HepG2 (cell line): ENCODE data around the gene BUB1B. TPM values are rescaled to one million over a fixed set of nuclear protein-coding genes. Genes with fewer than 3 reads are reported as not detected.
A peak's percentile ranks its signal among the peaks of the same experiment; 100 is the strongest.

Source experiments
- ATAC-seq: fragments of 200-7000 bp; cut with Tn5 transposase; 3 replicates; pipeline ENCODE4 v1.9.1; 2020; ENCODE audit warnings: mild to moderate bottlenecking, moderate library complexity
- BruUV-seq: library from RNA; stranded (reverse); fragments of 400-500 nt; replicated peaks from 2 replicates; lab custom pipeline; 2021; lab: Mats Ljungman, UMichigan
- CTCF ChIA-PET: fragments of 300-600 bp; formaldehyde crosslinking; extraction: SDS; loops from one replicate; lab custom pipeline; 2021; ENCODE audit warnings: low total read pairs, inconsistent platforms, low intra/inter-chr PET ratio; lab: Yijun Ruan, JAX
- POLR2A ChIA-PET: fragments of 350-600 bp; sonication (Branson Sonifier 250); formaldehyde crosslinking; loops from one replicate; lab custom pipeline; 2020; ENCODE audit warnings: antibody characterized with exemption, inconsistent platforms; lab: Yijun Ruan, JAX
- DNase-seq: peaks from one replicate; pipeline ENCODE4 v3.0.0-alpha.2; 2015; ENCODE audit warnings: low spot score
- FAIRE-seq: peaks from 3 replicates; lab custom pipeline; 2011; peaks lifted over from hg19 to GRCh38; lab: Jason Lieb, UNC
- H2AFZ ChIP-seq: one replicate; pipeline ENCODE4 v1.6.1; 2011; ENCODE audit warnings: low read length, inconsistent platforms
- H3K27ac ChIP-seq: fragments of 300-600 bp; 3 replicates; pipeline ENCODE4 v1.8.0; 2011; ENCODE audit warnings: mixed run types, mild to moderate bottlenecking, mixed read lengths, low read length, inconsistent platforms; ENCODE audit not compliant: insufficient read depth; ENCODE audit errors: extremely low read length
- H3K27me3 ChIP-seq, 2 experiments: fragments of 200-600 bp in 1 of 2; 2 replicates in 1 of 2; 3 replicates in 1 of 2; pipeline versions ENCODE4 v1.6.0 to v1.8.0; 2011; ENCODE audit warnings: low read length in 2 of 2, mild to moderate bottlenecking in 2 of 2, moderate library complexity in 2 of 2, inconsistent platforms in 1 of 2; ENCODE audit not compliant: insufficient read depth in 2 of 2, control insufficient read depth in 1 of 2
- H3K36me3 ChIP-seq, 2 experiments: fragments of 200-600 bp in 1 of 2; replicated peaks in 1 of 2; 2 replicates in 1 of 2; 3 replicates in 1 of 2; pipeline versions ENCODE4 v1.5.1 to v1.8.0; 2011; ENCODE audit warnings: low read length in 2 of 2, inconsistent platforms in 1 of 2; ENCODE audit not compliant: insufficient read depth in 2 of 2, control insufficient read depth in 1 of 2
- H3K4me1 ChIP-seq: 2 replicates; pipeline ENCODE4 v1.5.1; 2012; ENCODE audit warnings: low read length, inconsistent platforms; ENCODE audit not compliant: insufficient read depth
- H3K4me2 ChIP-seq: 2 replicates; pipeline ENCODE4 v1.6.0; 2011; ENCODE audit warnings: low read depth, low read length, inconsistent platforms
- H3K4me3 ChIP-seq, 3 experiments: fragments of 200-600 bp in 1 of 3; sonication (generic), shearing (Covaris generic) in 1 of 3; replicated peaks in 1 of 3; 2 replicates each; pipeline ENCODE4 v1.5.1; 2011 to 2016; ENCODE audit warnings: low read length in 3 of 3, inconsistent platforms in 2 of 3, low read depth in 2 of 3, mild to moderate bottlenecking in 2 of 3, control low read depth in 1 of 3, mixed read lengths in 1 of 3; ENCODE audit not compliant: insufficient read depth in 1 of 3
- H3K79me2 ChIP-seq: one replicate; pipeline ENCODE4 v1.6.1; 2011; ENCODE audit warnings: low read length, inconsistent platforms; ENCODE audit not compliant: insufficient read depth
- H3K9ac ChIP-seq: 2 replicates; pipeline ENCODE4 v1.6.0; 2011; ENCODE audit warnings: mild to moderate bottlenecking, low read depth, low read length, inconsistent platforms; ENCODE audit not compliant: insufficient read depth
- H3K9me3 ChIP-seq: 2 replicates; pipeline ENCODE4 v1.5.1; 2012; ENCODE audit warnings: mild to moderate bottlenecking, low read length
- H4K20me1 ChIP-seq: 2 replicates; pipeline ENCODE4 v1.6.0; 2011; ENCODE audit warnings: inconsistent platforms, mild to moderate bottlenecking, low read length, moderate library complexity; ENCODE audit not compliant: insufficient read depth
- AFF4 ChIP-seq: sonication (generic); formaldehyde crosslinking; IDR thresholded peaks from 2 replicates; pipeline ENCODE4 v1.4.0; 2020; ENCODE audit warnings: missing genetic modification reagents
- CCAR2 ChIP-seq: fragments of 200-400 bp; formaldehyde crosslinking; optimal IDR thresholded peaks from 2 replicates; pipeline ENCODE3; 2018; ENCODE audit warnings: low read depth, mild to moderate bottlenecking, low read length, moderate library complexity
- DZIP1 ChIP-seq: sonication (generic); formaldehyde crosslinking; IDR thresholded peaks from 2 replicates; pipeline ENCODE4 v1.5.0; 2020; ENCODE audit warnings: mild to moderate bottlenecking, missing genetic modification reagents
- GABPB1 ChIP-seq: IDR thresholded peaks from 2 replicates; pipeline ENCODE4 v1.6.1; 2016; ENCODE audit warnings: mild to moderate bottlenecking, missing genetic modification reagents, moderate library complexity, missing compliant biosample characterization
- HNRNPLL ChIP-seq: fragments of 200-400 bp; formaldehyde crosslinking; IDR thresholded peaks from 2 replicates; pipeline ENCODE4 v1.6.1; 2017; ENCODE audit warnings: mild to moderate bottlenecking, low read depth, low read length; ENCODE audit not compliant: poor library complexity, severe bottlenecking
- MATR3 ChIP-seq: sonication (generic); formaldehyde crosslinking; IDR thresholded peaks from 2 replicates; pipeline ENCODE4 v1.4.0; 2020; ENCODE audit warnings: missing genetic modification reagents
- NFYB ChIP-seq: sonication (generic); formaldehyde crosslinking; IDR thresholded peaks from 2 replicates; pipeline ENCODE4 v1.4.0; 2020; ENCODE audit warnings: missing genetic modification reagents
- THAP9 ChIP-seq: sonication (generic); formaldehyde crosslinking; IDR thresholded peaks from 2 replicates; pipeline ENCODE4; 2020; ENCODE audit warnings: missing genetic modification reagents, mild to moderate bottlenecking, borderline replicate concordance
- ZNF878 ChIP-seq: sonication (generic); formaldehyde crosslinking; IDR thresholded peaks from 2 replicates; pipeline ENCODE4 v1.8.1; 2023; ENCODE audit warnings: mild to moderate bottlenecking, missing genetic modification reagents, moderate library complexity
- ZSCAN21 ChIP-seq: sonication (generic); formaldehyde crosslinking; IDR thresholded peaks from 2 replicates; pipeline ENCODE4 v1.8.0; 2022; ENCODE audit warnings: mild to moderate bottlenecking, missing genetic modification reagents, moderate library complexity, borderline replicate concordance
- ZSCAN25 ChIP-seq: sonication (generic); formaldehyde crosslinking; IDR thresholded peaks from 2 replicates; pipeline ENCODE4 v1.8.0; 2022; ENCODE audit warnings: mild to moderate bottlenecking, missing genetic modification reagents
- WGBS: methylation state at CpG from one replicate; pipeline ENCODE4 v1.1.6; 2017; ENCODE audit warnings: low lambda C conversion rate; 5-methylcytosine and 5-hydroxymethylcytosine counted together
- in situ Hi-C: cut with HindIII; loops from 2 replicates; pipeline ENCODE4 v1.10.0; 2017; ENCODE audit warnings: low pct_unique_long_range_greater_than_20kb; ENCODE audit not compliant: extremely low pct_ligation_motif_present
- intact Hi-C: fragments of 100-400 bp; cut with micrococcal nuclease; formaldehyde crosslinking; loops from one replicate; pipeline ENCODE4 v1.10.0; 2022; ENCODE audit not compliant: unreplicated experiment
- polyA plus RNA-seq, 8 experiments: library from polyadenylated mRNA; depleted of rRNA in 3 of 8; stranded (reverse) in 7 of 8; unstranded in 1 of 8; fragments of >200 nt; fragmentation: Illumina TruSeq in 4 of 8; extraction: Trizol in 4 of 8; gene quantifications; 2 replicates each; pipeline versions ENCODE4 v1.2.1 to v1.2.3, GENCODE V29; 2011 to 2016; ENCODE audit warnings: low read depth in 4 of 8, missing spikeins in 1 of 8, mixed read lengths in 1 of 8; ENCODE audit not compliant: insufficient read depth in 1 of 8
- total RNA-seq, 5 experiments: library from RNA; depleted of rRNA; stranded (reverse); fragments of >200 nt; fragmentation: Illumina TruSeq; extraction: Trizol; gene quantifications; 2 replicates each; pipeline ENCODE4 v1.2.3, GENCODE V29; 2016; ENCODE audit warnings: low read depth in 1 of 5

Gene BUB1B
- total and polyA plus RNA-seq, 2 of the 13 experiments (the other 11 are each of a cell fraction or from before 2014, with no cell fraction given) = 26.2 to 63.5 TPM

- TF ChIP-seq ZSCAN21 (CRISPR knock-in tag) = no peak
- peak; percentile 11 for TF ChIP-seq HNRNPLL
- peak; percentile 48; the same call in 1 of the 2 replicates for TF ChIP-seq GABPB1 (CRISPR knock-in tag)
- TF ChIP-seq DZIP1 = no peak
Measured at GRCh38 chr15:40252438-40253166, 91.7 kb downstream of the BUB1B start (continued).

DNA sequence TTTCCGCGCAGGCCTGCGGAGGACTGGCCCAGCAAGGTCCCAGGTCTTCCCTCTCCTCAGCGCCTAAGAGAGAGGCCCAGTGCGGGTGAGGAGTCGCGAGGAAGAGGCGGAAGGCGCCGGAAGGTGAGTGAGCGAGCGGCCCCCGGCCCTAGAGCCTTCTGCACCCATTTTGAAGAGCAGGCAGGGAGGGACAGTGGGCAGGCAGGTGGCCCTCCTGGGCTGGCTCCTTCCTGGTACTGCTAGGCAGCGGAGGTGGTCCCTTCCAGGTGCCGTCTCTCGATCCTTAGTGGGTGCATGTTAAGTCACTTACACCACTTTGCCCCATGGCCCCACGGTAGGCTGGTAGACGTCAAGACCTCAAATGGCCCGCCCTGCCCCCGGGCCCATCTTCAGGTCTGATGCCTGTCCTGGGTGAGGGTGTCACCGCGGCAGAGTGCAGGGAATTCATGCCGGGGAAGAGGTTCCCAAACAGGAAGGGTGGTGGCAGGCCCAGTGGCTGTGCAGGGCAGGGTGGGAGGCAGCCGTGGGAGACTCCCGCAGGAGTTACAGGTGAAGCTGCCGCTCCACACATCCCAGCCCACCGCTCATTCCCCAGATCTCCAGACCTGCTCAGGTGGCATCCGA is 92.4 kb downstream of the BUB1B start:
- ATAC-seq (no peak), DNase-seq (no peak), FAIRE-seq (no peak)
- Histone ChIP-seq H3K36me3 (no peaks in the 10 kb centered on the region), H3K27me3 (peaks cover 3 to 66% of the 10 kb centered on the region in 2 experiments; a peak in 4 of 5 replicates), H3K4me3 (peak overlapping the region; percentile 23 to 64 (median 42); a peak in 4 of 6 replicates), H3K9me3 (no peaks in the 10 kb centered on the region), H3K4me1 (peaks cover 28% of the 10 kb centered on the region), H3K4me2 (peak overlapping the region; percentile 63), H3K79me2 (no peaks in the 10 kb centered on the region), H4K20me1 (no peaks in the 10 kb centered on the region), H3K9ac (no peak overlapping the region), H2AFZ (no peak overlapping the region), H3K27ac (no peak overlapping the region)
- ChIA-PET CTCF (interaction anchor here (1.6 kb wide), 1 partner anchor 21 kb away, joined by 5 read pairs; no protein-coding TSS in a partner anchor), POLR2A (no interaction called here)
- intact Hi-C loops = no loop called here
- no TSS peak for BruUV-seq
- in situ Hi-C loops = no loop called here
- WGBS = 76% methylated on average over 19 of the region's 28 CpGs
- TF ChIP-seq MATR3 = no peak
- TF ChIP-seq ZNF878 (CRISPR knock-in tag) = no peak
- no peak for TF ChIP-seq THAP9
- no peak for TF ChIP-seq AFF4 (CRISPR knock-in tag)
- TF ChIP-seq CCAR2 = no peak
- TF ChIP-seq NFYB (CRISPR knock-in tag) = no peak
- no peak for TF ChIP-seq ZSCAN25 (CRISPR knock-in tag)
